ENCODE data around the gene JCHAIN.

The JCHAIN gene

DNA sequence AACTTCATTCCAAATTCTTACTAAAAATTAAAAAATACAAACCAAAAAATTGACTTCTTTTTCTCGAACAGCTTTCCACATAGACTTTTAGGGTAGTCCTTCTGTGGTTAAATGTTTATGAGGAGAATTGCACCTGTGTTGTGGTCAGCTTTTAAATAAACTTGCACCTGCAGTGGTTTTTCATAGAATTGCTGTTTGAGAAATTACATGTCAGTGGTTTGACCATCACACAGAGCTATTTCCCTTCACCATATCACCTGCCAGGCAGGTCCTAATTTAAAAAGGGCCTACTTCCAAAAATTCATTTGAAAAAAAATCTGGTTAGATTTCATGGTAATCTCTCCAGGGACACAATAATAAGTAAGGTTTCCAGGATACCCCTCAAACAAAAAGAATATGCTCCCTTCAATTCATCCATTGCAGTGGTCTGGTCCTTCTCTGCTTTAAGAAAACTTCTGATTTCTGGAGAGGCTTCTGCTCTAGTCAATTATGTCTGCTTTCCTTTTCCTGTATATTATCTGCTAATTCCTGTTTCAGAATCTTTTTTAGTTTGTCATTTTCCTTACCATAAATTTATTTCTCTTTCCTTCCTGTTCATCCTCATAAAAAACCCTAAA is 12.2 kb upstream of the JCHAIN start:
- ChIA-PET POLR2A (ENCODE audit: low non-redundant PET) (no interaction called here), CTCF (no interaction called here)
- no peak overlapping the region for H3K27ac ChIP-seq
- DNase-seq (ENCODE audit: low spot score): no peak
- no peak for TF ChIP-seq CTCF (conservative IDR thresholded peaks at IDR 0.05; ENCODE audit: low read depth)

DNA sequence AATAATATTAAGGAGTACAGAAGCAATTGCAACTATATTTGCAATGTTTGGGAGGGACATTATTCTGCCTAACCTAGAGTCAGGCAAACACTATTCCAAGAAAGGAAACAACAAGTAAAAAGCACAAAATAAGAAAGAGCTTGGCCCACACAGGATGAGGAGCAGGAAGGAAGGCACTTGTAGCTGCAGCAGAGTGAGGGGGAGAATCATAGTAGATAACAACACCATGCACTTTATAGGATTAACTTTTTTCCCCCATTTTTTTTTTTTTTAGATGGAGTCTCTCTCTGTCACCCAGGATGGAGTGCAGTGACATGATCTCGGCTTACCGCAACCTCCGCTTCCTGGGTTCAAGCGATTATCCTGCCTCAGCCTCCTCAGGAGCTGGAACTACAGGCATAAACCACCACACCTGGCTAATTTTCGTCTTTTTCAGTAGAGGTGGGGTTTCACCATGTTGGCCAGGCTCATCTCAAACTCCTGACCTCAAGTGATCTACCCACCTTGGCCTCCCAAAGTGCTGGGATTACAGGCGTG is 10.3 kb upstream of the JCHAIN start:
- TF ChIP-seq CTCF (conservative IDR thresholded peaks at IDR 0.05; ENCODE audit: low read depth): no peak
- POLR2A ChIA-PET (ENCODE audit: low non-redundant PET): no interaction called here
- no peak overlapping the region for H3K27ac ChIP-seq
- CTCF ChIA-PET: interaction anchor here (0.6 kb wide), 1 partner anchor 24 kb away, joined by 4 read pairs; no protein-coding TSS in a partner anchor
- no peak for DNase-seq (ENCODE audit: low spot score)

DNA sequence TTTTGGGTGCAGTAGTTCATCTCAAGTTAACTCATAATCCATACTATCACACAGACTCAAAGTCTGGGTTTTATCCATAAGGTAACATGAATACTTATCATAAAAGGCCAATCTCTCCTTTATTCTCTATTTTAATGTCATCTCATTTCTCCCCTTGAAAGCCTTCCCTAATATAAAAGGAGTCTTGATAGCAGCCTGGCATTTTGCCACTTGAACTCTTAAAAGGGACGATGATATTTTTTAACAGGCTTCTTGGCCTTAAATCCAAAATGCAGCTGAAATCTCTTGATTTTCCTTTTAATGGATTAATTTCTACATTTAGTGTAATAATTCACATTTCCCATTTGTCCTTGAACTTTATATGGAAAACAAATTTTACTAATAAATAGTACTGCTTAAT is 8.4 kb upstream of the JCHAIN start:
- no peak for TF ChIP-seq CTCF (conservative IDR thresholded peaks at IDR 0.05; ENCODE audit: low read depth)
- no peak overlapping the region for H3K27ac ChIP-seq
- no peak for DNase-seq (ENCODE audit: low spot score)
- POLR2A ChIA-PET (ENCODE audit: low non-redundant PET): no interaction called here
- CTCF ChIA-PET: no interaction called here

GRCh38 chr4:70674191-70674590 is 7.9 kb upstream of the JCHAIN start:
- TF ChIP-seq CTCF (conservative IDR thresholded peaks at IDR 0.05; ENCODE audit: low read depth): no peak
- no peak overlapping the region for H3K27ac ChIP-seq
- no peak for DNase-seq (ENCODE audit: low spot score)
- POLR2A ChIA-PET (ENCODE audit: low non-redundant PET): no interaction called here
- CTCF ChIA-PET: interaction anchor here (0.6 kb wide), 1 partner anchor 13 kb away, joined by 5 read pairs; no protein-coding TSS in a partner anchor

DNA sequence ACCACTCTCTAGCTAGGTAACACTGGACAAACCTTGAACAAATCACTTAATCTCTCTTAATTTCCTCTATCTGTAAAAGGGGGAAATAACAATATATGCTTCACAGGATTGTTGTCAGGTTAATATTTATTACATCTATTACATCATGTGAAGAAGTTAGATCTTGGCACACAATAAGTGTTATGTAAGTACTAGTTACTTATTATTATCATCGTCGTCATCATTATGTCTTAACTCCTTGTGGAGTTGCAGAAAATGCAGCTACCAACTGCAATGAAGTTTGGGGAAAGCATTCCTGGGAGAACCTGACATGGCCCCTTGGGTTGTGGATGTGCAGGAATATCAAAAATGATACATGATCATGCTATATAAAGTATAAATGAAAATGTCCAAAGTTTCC is 4.8 kb upstream of the JCHAIN start:
- CTCF ChIA-PET: no interaction called here
- POLR2A ChIA-PET (ENCODE audit: low non-redundant PET): no interaction called here
- no peak for DNase-seq (ENCODE audit: low spot score)

GRCh38 chr4:70670332-70671014 is 4.2 kb upstream of the JCHAIN start:
- CTCF ChIA-PET: no interaction called here
- DNase-seq (ENCODE audit: low spot score): no peak

More for the DNA sequence above, 4.8 kb upstream of the JCHAIN start:
- H3K27ac ChIP-seq: no peak overlapping the region
- no peak for TF ChIP-seq CTCF (conservative IDR thresholded peaks at IDR 0.05; ENCODE audit: low read depth)

More at GRCh38 chr4:70670332-70671014, 4.2 kb upstream of the JCHAIN start:
- TF ChIP-seq CTCF (conservative IDR thresholded peaks at IDR 0.05; ENCODE audit: low read depth): no peak
- POLR2A ChIA-PET (ENCODE audit: low non-redundant PET): no interaction called here
- H3K27ac ChIP-seq: no peak overlapping the region
